WERI-Rb-1 (cell line): ENCODE results near the gene ZNF684.

Source experiments
- DNase-seq: peaks from one replicate; pipeline ENCODE4 v3.0.0-alpha.2; 2020
- H3K27ac ChIP-seq: fragments of 250-450 bp; sonication (Bioruptor Pico); 2 replicates; pipeline ENCODE4 v1.5.1; 2020; ENCODE audit warnings: mild to moderate bottlenecking, moderate library complexity
- H3K27me3 ChIP-seq: fragments of 250-450 bp; sonication (Bioruptor Pico); 2 replicates; pipeline ENCODE4 v1.5.1; 2021; ENCODE audit warnings: mild to moderate bottlenecking, low read depth, moderate library complexity; ENCODE audit not compliant: insufficient read depth, severe bottlenecking
- H3K36me3 ChIP-seq: fragments of 250-450 bp; sonication (Bioruptor Pico); 2 replicates; pipeline ENCODE4 v1.5.1; 2020; ENCODE audit warnings: mild to moderate bottlenecking, moderate library complexity
- H3K4me3 ChIP-seq: 2 replicates; pipeline ENCODE4 v1.5.1; 2011; ENCODE audit warnings: low read depth, mild to moderate bottlenecking, control low read depth, low read length
- H3K9me3 ChIP-seq: fragments of 250-450 bp; sonication (Bioruptor Pico); 2 replicates; pipeline ENCODE4 v1.5.1; 2021; ENCODE audit warnings: mild to moderate bottlenecking, moderate library complexity; ENCODE audit not compliant: severe bottlenecking
- TF ChIP-seq, protein P1 (sequence below): IDR thresholded peaks from 2 replicates; pipeline ENCODE4 v1.5.1; 2011; ENCODE audit warnings: low read depth, mild to moderate bottlenecking, control low read depth, inconsistent platforms, low read length

The ZNF684 gene

DNA sequence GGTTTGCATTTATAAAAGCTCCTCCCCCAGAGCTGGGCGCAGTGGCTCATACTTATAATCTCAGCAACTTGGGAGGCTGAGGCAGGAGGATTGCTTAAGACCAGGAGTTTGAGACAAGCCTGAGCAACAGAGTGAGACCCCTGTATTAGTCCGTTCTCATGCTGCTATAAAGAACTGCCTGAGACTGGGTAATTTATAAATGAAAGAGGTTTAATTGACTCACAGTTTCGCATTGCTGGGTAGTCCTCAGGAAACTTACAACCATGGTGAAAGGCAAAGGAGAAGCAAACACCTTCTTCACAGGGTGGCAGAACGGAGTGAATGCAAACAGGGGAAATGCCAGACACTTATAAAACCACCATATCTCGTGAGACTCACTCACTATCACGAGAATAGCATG lies 52.5 kb downstream of the ZNF684 start:
- DNase-seq: no peak
- H3K27me3 ChIP-seq: no peaks in the 10 kb centered on the region

DNA sequence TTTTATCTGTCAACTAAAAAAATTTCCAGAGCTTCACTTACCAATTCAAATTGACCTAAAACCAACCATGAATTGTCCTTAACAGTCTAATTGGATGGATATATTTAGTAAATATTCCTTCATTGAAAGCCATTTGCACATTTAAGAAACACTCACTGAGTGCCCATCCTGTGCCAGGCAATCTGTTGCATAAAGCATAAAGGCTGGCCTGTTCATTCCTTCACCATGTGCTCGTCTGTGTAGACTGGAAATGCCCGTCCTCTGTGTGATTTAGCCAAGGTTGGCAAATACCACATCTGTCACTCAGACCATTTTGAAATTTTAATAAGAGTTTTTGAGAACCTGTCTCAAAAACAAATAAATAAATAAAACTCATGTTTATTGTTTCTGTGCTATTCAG lies 57.1 kb downstream of the ZNF684 start:
- H3K27me3 ChIP-seq: no peaks in the 10 kb centered on the region
- TF ChIP-seq, protein P1, sequence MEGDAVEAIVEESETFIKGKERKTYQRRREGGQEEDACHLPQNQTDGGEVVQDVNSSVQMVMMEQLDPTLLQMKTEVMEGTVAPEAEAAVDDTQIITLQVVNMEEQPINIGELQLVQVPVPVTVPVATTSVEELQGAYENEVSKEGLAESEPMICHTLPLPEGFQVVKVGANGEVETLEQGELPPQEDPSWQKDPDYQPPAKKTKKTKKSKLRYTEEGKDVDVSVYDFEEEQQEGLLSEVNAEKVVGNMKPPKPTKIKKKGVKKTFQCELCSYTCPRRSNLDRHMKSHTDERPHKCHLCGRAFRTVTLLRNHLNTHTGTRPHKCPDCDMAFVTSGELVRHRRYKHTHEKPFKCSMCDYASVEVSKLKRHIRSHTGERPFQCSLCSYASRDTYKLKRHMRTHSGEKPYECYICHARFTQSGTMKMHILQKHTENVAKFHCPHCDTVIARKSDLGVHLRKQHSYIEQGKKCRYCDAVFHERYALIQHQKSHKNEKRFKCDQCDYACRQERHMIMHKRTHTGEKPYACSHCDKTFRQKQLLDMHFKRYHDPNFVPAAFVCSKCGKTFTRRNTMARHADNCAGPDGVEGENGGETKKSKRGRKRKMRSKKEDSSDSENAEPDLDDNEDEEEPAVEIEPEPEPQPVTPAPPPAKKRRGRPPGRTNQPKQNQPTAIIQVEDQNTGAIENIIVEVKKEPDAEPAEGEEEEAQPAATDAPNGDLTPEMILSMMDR: no peak
- H3K4me3 ChIP-seq: no peak overlapping the region
- H3K9me3 ChIP-seq: no peaks in the 10 kb centered on the region
- DNase-seq: no peak
- H3K27ac ChIP-seq: no peak overlapping the region
- no peaks in the 10 kb centered on the region for H3K36me3 ChIP-seq

More for the DNA sequence above, 52.5 kb downstream of the ZNF684 start:
- TF ChIP-seq, protein P1: no peak
- H3K4me3 ChIP-seq: no peak overlapping the region
- H3K36me3 ChIP-seq: no peaks in the 10 kb centered on the region
- H3K27ac ChIP-seq: no peak overlapping the region
- H3K9me3 ChIP-seq: no peaks in the 10 kb centered on the region

DNA sequence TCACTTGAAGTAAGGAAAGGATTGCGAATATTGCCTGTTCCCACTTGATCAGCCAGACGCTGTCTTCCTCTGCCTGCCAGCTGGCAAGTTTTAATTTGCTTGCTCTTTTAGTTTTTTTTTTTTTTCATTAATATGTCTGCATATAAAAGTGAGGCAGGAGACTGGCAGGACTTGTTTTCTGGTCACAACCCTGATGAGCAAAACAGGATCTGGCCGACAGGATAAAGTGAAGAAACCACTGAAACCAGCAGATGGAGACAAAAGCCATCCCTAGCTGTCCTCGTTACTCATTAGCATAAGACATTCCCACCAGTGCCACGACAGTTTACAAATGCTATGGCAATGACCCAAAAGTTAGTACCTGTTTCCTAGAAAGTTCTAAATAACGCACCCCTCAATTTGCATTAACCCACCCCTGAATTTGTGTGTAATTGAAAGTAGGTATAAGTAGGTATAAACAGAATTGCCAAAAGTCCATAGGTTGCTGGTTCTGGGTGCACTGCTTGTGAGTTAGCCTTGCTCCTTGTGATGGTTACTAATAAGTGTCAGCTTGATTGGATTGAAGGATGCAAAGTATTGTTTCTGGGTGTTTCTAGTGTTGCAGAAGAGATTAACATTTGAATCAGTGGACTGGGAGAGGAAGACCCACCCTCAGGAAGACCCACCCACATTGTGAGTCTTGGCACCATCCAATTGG lies 60.8 kb downstream of the ZNF684 start:
- Histone ChIP-seq H3K27ac (no peak overlapping the region), H3K27me3 (no peaks in the 10 kb centered on the region), H3K36me3 (no peaks in the 10 kb centered on the region), H3K9me3 (peaks cover 3% of the 10 kb centered on the region), H3K4me3 (no peak overlapping the region)
- DNase-seq: no peak
- TF ChIP-seq, protein P1: peak; percentile 58

DNA sequence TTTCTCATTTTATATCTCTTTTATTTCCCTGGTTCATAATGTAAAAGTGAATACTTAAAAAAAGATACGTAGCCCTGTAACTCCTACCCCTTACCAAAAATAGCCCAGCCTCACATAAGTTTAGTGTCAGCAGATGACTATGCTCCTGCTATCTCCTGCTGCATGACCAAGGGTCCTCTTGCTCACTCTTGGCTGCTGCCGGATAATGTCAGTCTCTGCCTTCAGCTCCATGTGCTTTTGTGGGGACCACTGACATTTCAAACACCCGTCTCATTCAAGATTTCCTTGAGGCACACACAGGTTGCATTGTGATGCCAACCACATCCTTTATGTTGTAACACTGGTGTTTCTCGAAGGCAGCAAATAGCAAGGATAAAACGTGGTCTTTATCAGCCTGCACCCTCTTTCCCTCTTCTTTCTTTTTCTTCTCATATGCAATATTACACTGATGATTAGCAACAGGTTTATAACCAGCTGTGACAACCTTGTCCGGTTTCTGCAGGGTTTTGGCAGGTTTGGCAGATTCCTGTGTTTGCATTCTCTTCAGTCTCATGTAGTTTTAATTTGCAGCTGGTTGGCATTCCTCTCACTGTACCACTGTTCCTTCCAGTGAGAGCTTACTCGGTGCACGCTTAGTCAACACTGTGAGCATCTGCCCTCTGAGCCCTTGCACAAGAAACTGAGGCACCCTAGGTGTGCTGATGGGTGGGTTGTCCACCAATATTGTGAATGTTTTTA lies 62.2 kb downstream of the ZNF684 start:
- DNase-seq: no peak

DNA sequence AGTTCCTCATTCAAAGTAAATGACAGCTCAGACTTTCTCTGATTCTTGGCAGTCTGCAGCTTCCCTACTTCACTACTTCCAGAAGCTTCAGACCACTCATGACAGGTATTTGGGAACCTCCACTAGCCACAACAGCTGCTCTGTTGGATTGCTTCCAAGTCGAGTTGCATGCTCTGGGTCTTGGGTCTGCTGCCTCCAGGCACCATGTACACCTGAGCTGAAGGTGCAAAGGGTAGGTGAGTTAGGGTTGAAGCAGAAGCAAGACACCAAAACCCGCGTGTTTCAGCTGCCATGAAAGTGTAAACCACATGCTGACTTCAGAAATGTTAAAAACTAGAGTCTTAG lies 62.7 kb downstream of the ZNF684 start:
- DNase-seq: no peak
- no peaks in the 10 kb centered on the region for H3K36me3 ChIP-seq
- TF ChIP-seq, protein P1: no peak
- no peak overlapping the region for H3K27ac ChIP-seq
- H3K4me3 ChIP-seq: no peak overlapping the region
- H3K9me3 ChIP-seq: peaks cover 3% of the 10 kb centered on the region
- H3K27me3 ChIP-seq: no peaks in the 10 kb centered on the region

More for the DNA sequence above, 62.2 kb downstream of the ZNF684 start:
- TF ChIP-seq, protein P1: no peak
- peaks cover 3% of the 10 kb centered on the region for H3K9me3 ChIP-seq
- H3K36me3 ChIP-seq: no peaks in the 10 kb centered on the region
- no peak overlapping the region for H3K27ac ChIP-seq
- H3K4me3 ChIP-seq: no peak overlapping the region
- no peaks in the 10 kb centered on the region for H3K27me3 ChIP-seq
